ENCODE measurements around the gene LRRC4.

LRRC4 gene

GRCh38 chr7:128003167-128003566 lies 28.1 kb downstream of the LRRC4 start:
- no peak overlapping the region for H3K4me3 ChIP-seq (ENCODE audit: severe bottlenecking)
- DNase-seq (ENCODE audit: low spot score) (no peak), ATAC-seq (ENCODE audit: low read depth) (no peak)
- no peak for TF ChIP-seq CTCF (IDR thresholded peaks at IDR 0.05; ENCODE audit: poor library complexity, severe bottlenecking)
- no peaks in the 10 kb centered on the region for H3K9me3 ChIP-seq (ENCODE audit: severe bottlenecking)
- no peaks in the 10 kb centered on the region for H3K27me3 ChIP-seq (ENCODE audit: insufficient read depth, poor library complexity, severe bottlenecking)
- H3K36me3 ChIP-seq (ENCODE audit: low read depth), result 0 out of 2 replicates have a peak, but pooled peaks cover 3% of the 10 kb centered on the region
- no peaks in the 10 kb centered on the region for H3K4me1 ChIP-seq (ENCODE audit: insufficient read depth, poor library complexity, severe bottlenecking)
- H3K27ac ChIP-seq (ENCODE audit: poor library complexity, severe bottlenecking), result no peak overlapping the region

- Histone ChIP-seq H3K27ac (ENCODE audit: poor library complexity, severe bottlenecking) (no peak overlapping the region), H3K9me3 (ENCODE audit: severe bottlenecking) (no peaks in the 10 kb centered on the region), H3K4me1 (ENCODE audit: insufficient read depth, poor library complexity, severe bottlenecking) (no peaks in the 10 kb centered on the region), H3K4me3 (ENCODE audit: severe bottlenecking) (no peak overlapping the region), H3K27me3 (ENCODE audit: insufficient read depth, poor library complexity, severe bottlenecking) (no peaks in the 10 kb centered on the region), H3K36me3 (ENCODE audit: low read depth) (peaks cover 20% of the 10 kb centered on the region)
- no peak for DNase-seq (ENCODE audit: low spot score)
- ATAC-seq (ENCODE audit: low read depth), result no peak
- TF ChIP-seq CTCF (IDR thresholded peaks at IDR 0.05; ENCODE audit: poor library complexity, severe bottlenecking), result no peak
Observed at GRCh38 chr7:128000854-128001265, 30.4 kb downstream of the LRRC4 start.

- no peaks in the 10 kb centered on the region for H3K9me3 ChIP-seq (ENCODE audit: severe bottlenecking)
- H3K4me3 ChIP-seq (ENCODE audit: severe bottlenecking), result no peak overlapping the region
- peaks cover 21% of the 10 kb centered on the region for H3K36me3 ChIP-seq (ENCODE audit: low read depth)
- ATAC-seq (ENCODE audit: low read depth), result no peak
- no peaks in the 10 kb centered on the region for H3K27me3 ChIP-seq (ENCODE audit: insufficient read depth, poor library complexity, severe bottlenecking)
- no peak overlapping the region for H3K27ac ChIP-seq (ENCODE audit: poor library complexity, severe bottlenecking)
- H3K4me1 ChIP-seq (ENCODE audit: insufficient read depth, poor library complexity, severe bottlenecking), result no peaks in the 10 kb centered on the region
- no peak for TF ChIP-seq CTCF (IDR thresholded peaks at IDR 0.05; ENCODE audit: poor library complexity, severe bottlenecking)
- DNase-seq (ENCODE audit: low spot score), result no peak
Observed at GRCh38 chr7:128000048-128000447, 31.2 kb downstream of the LRRC4 start.

- Histone ChIP-seq H3K4me3 (ENCODE audit: severe bottlenecking) (no peak overlapping the region), H3K4me1 (ENCODE audit: insufficient read depth, poor library complexity, severe bottlenecking) (no peaks in the 10 kb centered on the region), H3K27me3 (ENCODE audit: insufficient read depth, poor library complexity, severe bottlenecking) (no peaks in the 10 kb centered on the region), H3K9me3 (ENCODE audit: severe bottlenecking) (no peaks in the 10 kb centered on the region), H3K27ac (ENCODE audit: poor library complexity, severe bottlenecking) (no peak overlapping the region), H3K36me3 (ENCODE audit: low read depth) (peaks cover 25% of the 10 kb centered on the region)
- DNase-seq (ENCODE audit: low spot score) (no peak), ATAC-seq (ENCODE audit: low read depth) (no peak)
- TF ChIP-seq CTCF (IDR thresholded peaks at IDR 0.05; ENCODE audit: poor library complexity, severe bottlenecking), result no peak
Observed at GRCh38 chr7:127998671-127999070, 32.6 kb downstream of the LRRC4 start.

GRCh38 chr7:127997226-127997922 lies 33.9 kb downstream of the LRRC4 start:
- no peak for ATAC-seq (ENCODE audit: low read depth)
- no peak overlapping the region for H3K27ac ChIP-seq (ENCODE audit: poor library complexity, severe bottlenecking)
- TF ChIP-seq CTCF (IDR thresholded peaks at IDR 0.05; ENCODE audit: poor library complexity, severe bottlenecking), result no peak
- DNase-seq (ENCODE audit: low spot score), result no peak
- no peaks in the 10 kb centered on the region for H3K27me3 ChIP-seq (ENCODE audit: insufficient read depth, poor library complexity, severe bottlenecking)
- H3K9me3 ChIP-seq (ENCODE audit: severe bottlenecking), result no peaks in the 10 kb centered on the region
- H3K4me3 ChIP-seq (ENCODE audit: severe bottlenecking), result no peak overlapping the region
- H3K36me3 ChIP-seq (ENCODE audit: low read depth), result peaks cover 33% of the 10 kb centered on the region
- H3K4me1 ChIP-seq (ENCODE audit: insufficient read depth, poor library complexity, severe bottlenecking), result no peaks in the 10 kb centered on the region

Data from RWPE2 (cell line).